Testis (tissue), 2 donors: ENCODE data around the gene PDPK1.

Experiments used
- POLR2A ChIP-seq: fragments of 450-650 bp; IDR thresholded peaks from one replicate; pipeline ENCODE4 v1.6.1; 2017; ENCODE audit warnings: antibody characterized with exemption, mild to moderate bottlenecking, moderate library complexity
- TF ChIP-seq, protein P1 (sequence below), 3 experiments: fragments of 450-650 bp in 2 of 3; fragments of 200-600 bp in 1 of 3; sonication (generic) in 1 of 3; IDR thresholded peaks; one replicate each; pipeline ENCODE4 v1.5.1; 2016 to 2019; ENCODE audit warnings: antibody characterized with exemption in 3 of 3, mild to moderate bottlenecking in 2 of 3, moderate library complexity in 1 of 3

GRCh38 chr16:2490190-2491105, 47.4 kb upstream of the PDPK1 start:
- TF ChIP-seq, protein P1, sequence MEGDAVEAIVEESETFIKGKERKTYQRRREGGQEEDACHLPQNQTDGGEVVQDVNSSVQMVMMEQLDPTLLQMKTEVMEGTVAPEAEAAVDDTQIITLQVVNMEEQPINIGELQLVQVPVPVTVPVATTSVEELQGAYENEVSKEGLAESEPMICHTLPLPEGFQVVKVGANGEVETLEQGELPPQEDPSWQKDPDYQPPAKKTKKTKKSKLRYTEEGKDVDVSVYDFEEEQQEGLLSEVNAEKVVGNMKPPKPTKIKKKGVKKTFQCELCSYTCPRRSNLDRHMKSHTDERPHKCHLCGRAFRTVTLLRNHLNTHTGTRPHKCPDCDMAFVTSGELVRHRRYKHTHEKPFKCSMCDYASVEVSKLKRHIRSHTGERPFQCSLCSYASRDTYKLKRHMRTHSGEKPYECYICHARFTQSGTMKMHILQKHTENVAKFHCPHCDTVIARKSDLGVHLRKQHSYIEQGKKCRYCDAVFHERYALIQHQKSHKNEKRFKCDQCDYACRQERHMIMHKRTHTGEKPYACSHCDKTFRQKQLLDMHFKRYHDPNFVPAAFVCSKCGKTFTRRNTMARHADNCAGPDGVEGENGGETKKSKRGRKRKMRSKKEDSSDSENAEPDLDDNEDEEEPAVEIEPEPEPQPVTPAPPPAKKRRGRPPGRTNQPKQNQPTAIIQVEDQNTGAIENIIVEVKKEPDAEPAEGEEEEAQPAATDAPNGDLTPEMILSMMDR (IDR thresholded peaks at IDR 0.05) = no peak
- no peak for TF ChIP-seq POLR2A
